GM21529 (cell line): ENCODE data around the gene SH3BP5.

ENCODE experiments used
- ATAC-seq: cut with Tn5 transposase; IDR thresholded peaks from one replicate; pipeline ENCODE4 v1.9.1; 2021; ENCODE audit not compliant: unreplicated experiment

The SH3BP5 gene

GRCh38 chr3:15207836-15208504 lies 124.4 kb downstream of the SH3BP5 start:
- ATAC-seq = no peak

GRCh38 chr3:15206662-15207576 lies 125.5 kb downstream of the SH3BP5 start:
- ATAC-seq = peak; percentile 31

GRCh38 chr3:15205934-15206661 lies 126.3 kb downstream of the SH3BP5 start, which contains the start of gene CAPN7:
Gene CAPN7, plus strand, starts transcription at chr3:15206246. Its CDS starts 250 bp downstream, at chr3:15206496.
- peak; percentile 83 for ATAC-seq

GRCh38 chr3:15205482-15205933 lies 126.9 kb downstream of the SH3BP5 start:
- no peak for ATAC-seq
